ENCODE data around the gene TTN. TPM values are rescaled to one million over a fixed set of nuclear protein-coding genes. Genes with fewer than 3 reads are reported as not detected.

The TTN gene
- total RNA-seq, 6 donors from 2014 or later, result 13.8 to 895 (median 119) TPM

DNA sequence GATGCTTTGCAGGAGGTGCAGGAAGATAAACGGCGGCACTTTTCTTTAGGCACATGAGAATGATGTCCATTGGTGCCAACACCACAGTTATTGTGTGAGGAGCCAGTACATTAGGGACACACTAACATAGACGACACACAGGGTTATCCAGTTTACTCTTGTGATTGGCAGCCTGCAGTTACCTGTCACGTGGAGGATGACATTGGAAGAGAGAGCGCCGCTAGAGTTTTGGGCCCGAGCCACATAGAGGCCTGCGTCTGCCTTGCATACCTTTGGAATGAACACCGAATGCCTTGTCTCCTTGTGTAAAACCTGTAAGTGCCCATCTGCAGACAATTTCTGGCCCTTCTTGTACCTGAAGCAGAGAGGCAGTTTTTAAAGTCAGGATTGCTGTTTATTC, 26.9 kb upstream of the TTN start:
- 94 to 96% methylated on average over 9 of the region's 9 CpGs for whole genome bisulfite sequencing, 2 donors
- Histone ChIP-seq H3K36me3 (no peaks in the 10 kb centered on the region), H3K4me1 (peaks cover 0 to 7% (median 4%) of the 10 kb centered on the region in 4 donors), H3K9me3 (no peaks in the 10 kb centered on the region), H3K27ac (no peak overlapping the region), H3K4me3 (no peak overlapping the region), H3K27me3 (no peaks in the 10 kb centered on the region)
- TF ChIP-seq, protein P1, sequence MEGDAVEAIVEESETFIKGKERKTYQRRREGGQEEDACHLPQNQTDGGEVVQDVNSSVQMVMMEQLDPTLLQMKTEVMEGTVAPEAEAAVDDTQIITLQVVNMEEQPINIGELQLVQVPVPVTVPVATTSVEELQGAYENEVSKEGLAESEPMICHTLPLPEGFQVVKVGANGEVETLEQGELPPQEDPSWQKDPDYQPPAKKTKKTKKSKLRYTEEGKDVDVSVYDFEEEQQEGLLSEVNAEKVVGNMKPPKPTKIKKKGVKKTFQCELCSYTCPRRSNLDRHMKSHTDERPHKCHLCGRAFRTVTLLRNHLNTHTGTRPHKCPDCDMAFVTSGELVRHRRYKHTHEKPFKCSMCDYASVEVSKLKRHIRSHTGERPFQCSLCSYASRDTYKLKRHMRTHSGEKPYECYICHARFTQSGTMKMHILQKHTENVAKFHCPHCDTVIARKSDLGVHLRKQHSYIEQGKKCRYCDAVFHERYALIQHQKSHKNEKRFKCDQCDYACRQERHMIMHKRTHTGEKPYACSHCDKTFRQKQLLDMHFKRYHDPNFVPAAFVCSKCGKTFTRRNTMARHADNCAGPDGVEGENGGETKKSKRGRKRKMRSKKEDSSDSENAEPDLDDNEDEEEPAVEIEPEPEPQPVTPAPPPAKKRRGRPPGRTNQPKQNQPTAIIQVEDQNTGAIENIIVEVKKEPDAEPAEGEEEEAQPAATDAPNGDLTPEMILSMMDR (IDR thresholded peaks at IDR 0.05), result no peak
- TF ChIP-seq POLR2A (IDR thresholded peaks at IDR 0.05) (no peak), POLR2AphosphoS5 (IDR thresholded peaks at IDR 0.05) (no peak), EP300 (IDR thresholded peaks at IDR 0.05) (no peak)
- ATAC-seq (ENCODE audit: low FRiP score in 2 of 2) (no peak), DNase-seq (no peak)

DNA sequence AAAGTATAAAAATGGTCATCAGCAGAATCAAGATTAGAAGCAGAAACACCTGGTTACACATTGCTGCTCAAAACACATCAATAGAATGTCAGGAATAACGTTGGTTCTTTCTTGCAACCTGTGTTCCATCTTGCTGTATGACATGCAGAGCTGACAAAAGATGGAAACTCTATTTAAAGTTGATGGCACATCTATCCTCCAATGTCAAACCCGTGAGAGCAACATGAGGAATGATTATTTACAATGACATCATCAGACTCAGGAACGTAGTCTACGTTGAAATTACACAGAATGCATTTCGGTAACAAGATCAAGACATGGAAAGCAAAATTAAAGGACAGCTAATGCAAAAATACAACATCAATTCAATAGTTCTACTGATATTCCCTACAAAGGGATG, 26.2 kb upstream of the TTN start:
- H3K4me3 ChIP-seq, result no peak overlapping the region
- no peaks in the 10 kb centered on the region for H3K9me3 ChIP-seq
- 83 to 85% methylated on average over 5 of the region's 5 CpGs for WGBS, 2 donors
- H3K4me1 ChIP-seq, result peaks cover 0 to 10% (median 5%) of the 10 kb centered on the region in 4 donors
- H3K36me3 ChIP-seq, result no peaks in the 10 kb centered on the region
- ATAC-seq (ENCODE audit: low FRiP score in 2 of 2), result no peak
- no peaks in the 10 kb centered on the region for H3K27me3 ChIP-seq
- no peak for DNase-seq
- TF ChIP-seq, protein P1 (IDR thresholded peaks at IDR 0.05), result no peak
- TF ChIP-seq EP300 (IDR thresholded peaks at IDR 0.05), result no peak
- TF ChIP-seq POLR2A (IDR thresholded peaks at IDR 0.05), result no peak
- TF ChIP-seq POLR2AphosphoS5 (IDR thresholded peaks at IDR 0.05), result no peak
- H3K27ac ChIP-seq, result no peak overlapping the region

DNA sequence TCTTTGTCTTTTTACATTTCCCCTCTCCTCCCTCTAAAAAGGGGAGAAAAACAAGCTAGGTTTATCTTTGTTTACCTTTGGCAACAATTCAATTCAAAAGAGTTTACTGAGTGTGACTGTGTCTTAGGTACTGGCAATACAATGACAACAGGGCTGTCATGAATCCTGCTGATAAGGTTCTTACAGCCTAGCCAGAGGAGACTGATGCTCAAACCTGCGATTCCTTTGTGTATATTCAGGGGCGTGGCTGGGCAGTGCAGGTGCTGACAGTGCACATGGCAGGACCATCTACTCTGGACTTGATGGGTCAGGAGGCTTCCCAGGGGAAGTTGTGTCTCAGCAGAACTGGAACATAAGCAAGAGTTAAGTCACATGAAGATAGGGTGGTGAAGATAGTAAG, 23.2 kb upstream of the TTN start:
- Histone ChIP-seq H3K27ac (peak overlapping the region in 1 of 4 donors; percentile 15), H3K36me3 (no peaks in the 10 kb centered on the region), H3K4me1 (peaks cover 0 to 10% (median 5%) of the 10 kb centered on the region in 4 donors), H3K9me3 (no peaks in the 10 kb centered on the region), H3K27me3 (no peaks in the 10 kb centered on the region), H3K4me3 (no peak overlapping the region)
- ATAC-seq (ENCODE audit: low FRiP score in 2 of 2), result no peak
- 35 to 74% methylated on average over 2 of the region's 2 CpGs for WGBS, 2 donors
- DNase-seq, result no peak
- TF ChIP-seq POLR2A (IDR thresholded peaks at IDR 0.05) (no peak), EP300 (IDR thresholded peaks at IDR 0.05) (no peak), POLR2AphosphoS5 (IDR thresholded peaks at IDR 0.05) (no peak)
- TF ChIP-seq, protein P1 (IDR thresholded peaks at IDR 0.05), result no peak

DNA sequence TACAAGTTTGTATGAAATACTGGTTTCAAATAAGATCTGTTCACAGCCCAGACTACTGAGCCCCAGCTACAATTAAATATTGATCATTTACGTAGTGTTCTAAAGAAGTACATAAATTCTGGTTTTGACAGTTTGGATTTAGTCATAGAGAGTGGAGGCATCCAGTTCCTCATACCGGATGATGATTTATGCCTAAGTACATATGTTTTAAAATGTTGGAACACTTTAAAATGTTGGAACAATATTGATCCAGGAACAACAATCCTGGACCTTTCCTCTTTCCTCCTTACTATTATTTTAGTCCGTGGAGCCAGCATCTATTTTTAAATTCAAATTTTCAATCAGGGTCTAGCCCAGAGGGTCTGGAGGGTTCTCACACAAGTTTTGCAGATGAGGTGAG, 22.8 kb upstream of the TTN start:
- Histone ChIP-seq H3K27ac (peak overlapping the region in 1 of 4 donors; percentile 15), H3K4me3 (no peak overlapping the region), H3K27me3 (no peaks in the 10 kb centered on the region), H3K36me3 (no peaks in the 10 kb centered on the region), H3K9me3 (no peaks in the 10 kb centered on the region), H3K4me1 (peaks cover 0 to 10% (median 5%) of the 10 kb centered on the region in 4 donors)
- WGBS, 2 donors, result 63 to 79% methylated on average over 3 of the region's 3 CpGs
- ATAC-seq (ENCODE audit: low FRiP score in 2 of 2) (no peak), DNase-seq (no peak)
- TF ChIP-seq POLR2A (IDR thresholded peaks at IDR 0.05) (no peak), POLR2AphosphoS5 (IDR thresholded peaks at IDR 0.05) (no peak), EP300 (IDR thresholded peaks at IDR 0.05) (no peak)
- TF ChIP-seq, protein P1 (IDR thresholded peaks at IDR 0.05), result no peak

DNA sequence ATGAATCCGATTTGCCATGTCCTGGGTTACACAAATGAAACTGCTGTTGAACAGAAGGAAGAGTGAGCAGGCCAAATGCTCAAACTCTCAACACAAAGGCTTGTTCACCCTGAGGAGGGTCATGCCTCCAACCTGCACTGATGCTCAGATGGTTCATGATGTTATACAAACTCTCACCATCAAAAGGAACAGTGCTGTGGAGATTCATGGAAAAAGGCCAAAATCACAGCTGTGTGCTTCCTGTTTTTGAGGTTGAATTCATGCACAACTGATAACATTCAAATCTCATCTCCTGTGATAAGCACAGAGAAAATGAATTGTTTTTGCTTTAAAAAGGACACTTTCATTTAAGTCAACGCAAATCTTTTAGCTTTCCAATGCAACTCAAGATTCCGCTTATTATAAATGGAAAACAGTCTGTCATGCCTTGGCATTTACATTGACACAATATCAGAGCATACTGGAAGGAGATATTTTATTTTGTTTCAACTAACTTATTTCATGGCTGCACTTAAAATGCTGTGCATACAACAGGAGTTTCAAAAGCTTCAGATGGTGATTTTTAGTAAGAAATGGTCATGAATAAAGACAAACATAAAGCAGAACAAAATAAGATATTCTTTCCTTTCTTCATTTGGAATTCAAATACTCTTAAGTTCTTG, 22.2 kb upstream of the TTN start:
- TF ChIP-seq, protein P1 (IDR thresholded peaks at IDR 0.05), result no peak
- TF ChIP-seq POLR2A (IDR thresholded peaks at IDR 0.05), result no peak
- TF ChIP-seq POLR2AphosphoS5 (IDR thresholded peaks at IDR 0.05), result no peak
- TF ChIP-seq EP300 (IDR thresholded peaks at IDR 0.05), result no peak
- no peaks in the 10 kb centered on the region for H3K36me3 ChIP-seq
- DNase-seq, result no peak
- no peaks in the 10 kb centered on the region for H3K27me3 ChIP-seq
- no peaks in the 10 kb centered on the region for H3K9me3 ChIP-seq
- H3K4me3 ChIP-seq, result no peak overlapping the region
- 47 to 63% methylated on average over 3 of the region's 3 CpGs for WGBS, 2 donors
- no peak for ATAC-seq (ENCODE audit: low FRiP score in 2 of 2)
- H3K4me1 ChIP-seq, result peaks cover 0 to 10% (median 5%) of the 10 kb centered on the region in 4 donors
- peak overlapping the region in 1 of 4 donors; percentile 15 for H3K27ac ChIP-seq

All from upper lobe of left lung (tissue), 6 donors.